SU-DHL-6 (cell line): ENCODE measurements around the gene DLX5.

Source experiments
- H2AFZ ChIP-seq: fragments of 200-600 bp; sonication (generic); 2 replicates; pipeline ENCODE4 v1.6.1; 2014; ENCODE audit warnings: low read depth, mild to moderate bottlenecking, moderate library complexity, mixed read lengths, antibody characterized with exemption, low read length; ENCODE audit not compliant: severe bottlenecking
- H3F3A ChIP-seq: fragments of 200-600 bp; shearing (Covaris generic); 2 replicates; pipeline ENCODE4 v1.6.0; 2016; ENCODE audit warnings: antibody characterized with exemption, mild to moderate bottlenecking; ENCODE audit not compliant: insufficient read depth
- H3K27ac ChIP-seq: fragments of 200-600 bp; sonication (generic); 2 replicates; pipeline ENCODE4 v1.5.1; 2016; ENCODE audit warnings: low read depth, mild to moderate bottlenecking, low read length, moderate library complexity, mixed read lengths
- H3K27me3 ChIP-seq: fragments of 200-600 bp; sonication (generic), shearing (Covaris generic); 2 replicates; pipeline ENCODE4 v1.6.0; 2014; ENCODE audit warnings: mild to moderate bottlenecking, low read length
- H3K36me3 ChIP-seq: fragments of 200-600 bp; sonication (generic); 2 replicates; pipeline ENCODE4 v1.6.1; 2014; ENCODE audit warnings: mild to moderate bottlenecking, low read length, mixed read lengths
- H3K4me2 ChIP-seq: fragments of 300-600, 200-600 bp; shearing (Covaris generic), sonication (generic); 2 replicates; pipeline ENCODE4 v1.6.0; 2014; ENCODE audit warnings: low read length, low read depth, mild to moderate bottlenecking; ENCODE audit not compliant: poor library complexity, severe bottlenecking
- H3K4me3 ChIP-seq: fragments of 200-600 bp; sonication (generic); 2 replicates; pipeline ENCODE4 v1.5.1; 2014; ENCODE audit warnings: antibody characterized with exemption, low read length, mild to moderate bottlenecking, mixed read lengths; ENCODE audit not compliant: insufficient read depth, poor library complexity, severe bottlenecking
- H3K79me2 ChIP-seq: fragments of 200-600 bp; sonication (generic); 2 replicates; pipeline ENCODE4 v1.6.1; 2014; ENCODE audit warnings: mild to moderate bottlenecking, low read length, moderate library complexity; ENCODE audit not compliant: insufficient read depth
- H3K9ac ChIP-seq: fragments of 200-600 bp; sonication (generic); 2 replicates; pipeline ENCODE4 v1.7.0; 2014; ENCODE audit warnings: mild to moderate bottlenecking, low read length
- H3K9me2 ChIP-seq: fragments of 200-600 bp; sonication (generic); replicated peaks from 2 replicates; pipeline ENCODE4 v1.6.1; 2014; ENCODE audit warnings: low read length; ENCODE audit not compliant: insufficient read depth
- H3K9me3 ChIP-seq: fragments of 200-600 bp; sonication (generic); 2 replicates; pipeline ENCODE4 v1.6.1; 2014; ENCODE audit warnings: low read length, mixed read lengths; ENCODE audit not compliant: insufficient read depth
- H4K20me1 ChIP-seq: fragments of 200-600 bp; sonication (generic); 2 replicates; pipeline ENCODE4 v1.6.1; 2014; ENCODE audit warnings: low read depth, mild to moderate bottlenecking, antibody characterized with exemption, low read length, moderate library complexity, mixed read lengths
- CTCF ChIP-seq: fragments of 200-600 bp; sonication (generic); IDR thresholded peaks from one replicate; pipeline ENCODE4 v1.5.1; 2017; ENCODE audit warnings: antibody characterized with exemption, mild to moderate bottlenecking, low read length, moderate library complexity; ENCODE audit not compliant: insufficient read depth, poor library complexity, severe bottlenecking
- EZH2phosphoT487 ChIP-seq: fragments of 200-600 bp; sonication (generic), shearing (Covaris generic); conservative IDR thresholded peaks from 2 replicates; pipeline ENCODE4 v1.6.1; 2018; ENCODE audit warnings: mild to moderate bottlenecking, antibody characterized with exemption, low read length, moderate library complexity, mixed read lengths

Gene DLX5

GRCh38 chr7:97014145-97014750 lies 10.4 kb downstream of the DLX5 start:
- Histone ChIP-seq H4K20me1 (no peaks in the 10 kb centered on the region), H3K4me3 (no peak overlapping the region), H3K27ac (no peak overlapping the region), H2AFZ (no peak overlapping the region), H3F3A (no peaks in the 10 kb centered on the region), H3K9ac (no peak overlapping the region), H3K36me3 (no peaks in the 10 kb centered on the region), H3K27me3 (no peaks in the 10 kb centered on the region), H3K9me3 (no peaks in the 10 kb centered on the region), H3K79me2 (no peaks in the 10 kb centered on the region), H3K9me2 (no peaks in the 10 kb centered on the region), H3K4me2 (no peak overlapping the region)
- no peak for TF ChIP-seq CTCF
- no peak for TF ChIP-seq EZH2phosphoT487

- Histone ChIP-seq H3K79me2 (no peaks in the 10 kb centered on the region), H3F3A (no peaks in the 10 kb centered on the region), H3K36me3 (no peaks in the 10 kb centered on the region), H3K9ac (no peak overlapping the region), H3K4me3 (no peak overlapping the region), H3K4me2 (no peak overlapping the region), H4K20me1 (no peaks in the 10 kb centered on the region), H3K27ac (no peak overlapping the region), H3K9me2 (no peaks in the 10 kb centered on the region), H3K9me3 (no peaks in the 10 kb centered on the region), H3K27me3 (no peaks in the 10 kb centered on the region), H2AFZ (no peak overlapping the region)
- TF ChIP-seq EZH2phosphoT487, result no peak
- no peak for TF ChIP-seq CTCF
Measured at GRCh38 chr7:97013845-97014134, 10.8 kb downstream of the DLX5 start.

GRCh38 chr7:97013134-97013844 lies 11.3 kb downstream of the DLX5 start:
- no peak overlapping the region for H3K4me2 ChIP-seq
- no peaks in the 10 kb centered on the region for H4K20me1 ChIP-seq
- no peaks in the 10 kb centered on the region for H3K9me2 ChIP-seq
- no peak overlapping the region for H2AFZ ChIP-seq
- H3K9me3 ChIP-seq, result no peaks in the 10 kb centered on the region
- H3F3A ChIP-seq, result no peaks in the 10 kb centered on the region
- H3K27me3 ChIP-seq, result no peaks in the 10 kb centered on the region
- H3K79me2 ChIP-seq, result no peaks in the 10 kb centered on the region
- no peaks in the 10 kb centered on the region for H3K36me3 ChIP-seq
- no peak overlapping the region for H3K9ac ChIP-seq
- H3K4me3 ChIP-seq, result no peak overlapping the region
- no peak for TF ChIP-seq EZH2phosphoT487
- TF ChIP-seq CTCF, result no peak
- no peak overlapping the region for H3K27ac ChIP-seq
